Activated CD4-positive, alpha-beta T cell treated with anti-CD3 and anti-CD28 coated beads, Interleukin-10, Interleukin-2, amounts not matched to agents 100 ng/mL and 50 ng/mL, durations not matched to agents 16 hours and 8 hours (primary cell): Measurements from ENCODE around the gene GPRIN3.
"Not testable (repeated sequence)": the region's sequence is repeated elsewhere in the genome, so short reads cannot be mapped to it uniquely, and the experiment has no call there.

Source experiments
- DNase-seq: peaks from one replicate; pipeline ENCODE4 v3.0.0-alpha.2; 2020

Gene GPRIN3

GRCh38 chr4:89212666-89213381, 94.8 kb downstream of the GPRIN3 start:
- no peak for DNase-seq

- no peak for DNase-seq
Measured at GRCh38 chr4:89204624-89205023, 103.0 kb downstream of the GPRIN3 start.

- no peak for DNase-seq
Measured at GRCh38 chr4:89203902-89204301, 103.7 kb downstream of the GPRIN3 start.

DNA sequence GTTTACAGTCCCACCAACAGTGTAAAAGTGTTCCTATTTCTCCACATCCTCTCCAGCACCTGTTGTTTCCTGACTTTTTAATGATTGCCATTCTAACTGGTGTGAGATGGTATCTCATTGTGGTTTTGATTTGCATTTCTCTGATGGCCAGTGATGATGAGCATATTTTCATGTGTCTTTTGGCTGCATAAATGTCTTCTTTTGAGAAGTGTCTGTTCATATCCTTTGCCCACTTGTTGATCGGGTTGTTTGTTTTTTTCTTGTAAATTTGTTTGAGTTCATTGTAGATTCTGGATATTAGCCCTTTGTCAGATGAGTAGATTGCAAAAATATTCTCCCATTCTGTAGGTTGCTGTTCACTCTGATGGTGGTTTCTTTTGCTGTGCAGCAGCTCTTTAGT, 108.2 kb downstream of the GPRIN3 start:
- DNase-seq = not testable (repeated sequence)

DNA sequence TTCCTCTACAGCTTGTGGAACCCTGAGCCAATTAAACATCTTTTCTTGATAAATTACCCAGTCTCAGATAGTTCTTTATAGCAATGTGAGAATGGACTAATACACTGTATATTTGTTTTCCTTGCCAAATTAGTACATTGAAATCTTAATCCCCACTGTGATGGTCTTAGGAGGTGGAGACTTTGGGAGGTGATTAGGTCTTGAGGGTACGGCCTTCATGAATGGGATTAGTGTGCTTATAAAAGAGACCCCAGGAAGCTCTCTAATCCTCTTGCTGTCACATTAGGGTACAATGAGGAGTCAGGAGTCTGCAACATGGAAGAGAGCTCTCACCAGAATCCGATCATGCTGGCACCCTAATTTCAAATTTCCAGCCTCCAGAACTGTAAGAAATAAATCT, 109.7 kb downstream of the GPRIN3 start:
- no peak for DNase-seq

GRCh38 chr4:89196745-89197144, 110.9 kb downstream of the GPRIN3 start:
- DNase-seq = no peak

DNA sequence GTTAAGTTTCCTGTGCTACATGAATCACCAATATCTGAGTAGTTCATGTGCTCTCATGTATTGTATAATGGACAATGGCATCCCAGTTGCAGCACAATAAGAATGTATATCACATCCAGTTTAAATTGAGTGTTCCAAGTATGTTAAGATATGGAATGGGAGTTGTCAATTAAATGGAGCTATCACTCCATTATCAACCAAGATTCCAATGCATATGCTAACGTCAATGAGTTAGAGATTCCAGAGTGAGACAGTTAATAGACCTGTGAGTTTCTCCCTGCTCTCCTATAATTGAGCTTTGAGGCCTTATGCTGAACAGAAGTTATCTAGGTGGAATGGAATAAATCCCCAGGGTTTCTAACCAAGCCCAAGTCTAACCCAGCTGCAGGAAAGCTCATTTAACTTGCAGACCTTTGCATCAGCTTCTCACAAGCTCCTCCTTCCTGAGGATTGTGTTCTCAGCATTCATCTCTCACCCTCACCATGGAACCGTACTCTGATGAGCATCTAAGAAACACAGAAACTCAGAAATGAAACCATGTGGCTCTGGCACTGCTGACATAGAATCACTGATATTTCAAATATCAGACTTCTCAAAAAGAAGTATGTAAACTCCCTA, 111.4 kb downstream of the GPRIN3 start:
- no peak for DNase-seq

DNA sequence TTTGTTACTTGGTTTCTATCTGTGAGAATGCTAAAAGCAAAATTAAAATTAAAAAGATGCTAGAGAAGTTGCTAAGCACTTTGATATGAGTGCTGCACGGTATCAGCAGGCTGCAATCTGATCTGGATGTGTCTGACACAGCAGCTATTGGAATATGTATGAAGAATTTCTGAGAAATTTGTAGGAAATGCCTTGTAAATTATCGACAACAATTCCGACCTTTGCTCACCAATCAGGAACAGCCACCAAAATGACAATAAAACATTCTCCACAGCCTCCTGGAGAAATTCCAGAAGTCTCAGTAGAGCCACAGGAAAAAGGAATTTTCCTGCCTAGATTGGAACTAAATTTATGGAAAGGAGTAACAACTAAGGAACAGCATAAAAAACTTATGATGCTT, 113.8 kb downstream of the GPRIN3 start:
- no peak for DNase-seq
